HepG2 (cell line): ENCODE results near the gene PROX1. TPM values are rescaled to one million over a fixed set of nuclear protein-coding genes. Genes with fewer than 3 reads are reported as not detected.
A peak's percentile ranks its signal among the peaks of the same experiment; 100 is the strongest.

Experiments
- AKNA ChIP-seq: sonication (generic); formaldehyde crosslinking; IDR thresholded peaks from 2 replicates; pipeline ENCODE4 v1.4.0; 2020; ENCODE audit warnings: missing genetic modification reagents, borderline replicate concordance
- BCL6 ChIP-seq: IDR thresholded peaks from 2 replicates; pipeline ENCODE4 v1.6.1; 2016; ENCODE audit warnings: missing genetic modification reagents, missing compliant biosample characterization
- CHD2 ChIP-seq: IDR thresholded peaks from 2 replicates; pipeline ENCODE4 v1.6.1; 2011; ENCODE audit warnings: low read depth, low read length, improper control_type of control experiment
- CREB1 ChIP-seq, 2 experiments: fragments of 450-650 bp in 1 of 2; IDR thresholded peaks; 2 replicates each; pipeline ENCODE4 v1.6.1; 2016 to 2017; ENCODE audit warnings: control low read depth in 1 of 2, mild to moderate bottlenecking in 1 of 2, missing compliant biosample characterization in 1 of 2, missing genetic modification characterization in 1 of 2
- FOSL1 ChIP-seq: sonication (generic); formaldehyde crosslinking; IDR thresholded peaks from 2 replicates; pipeline ENCODE4 v1.9.0; 2021; ENCODE audit warnings: missing genetic modification reagents, borderline replicate concordance
- GLMP ChIP-seq: sonication (generic); formaldehyde crosslinking; IDR thresholded peaks from 2 replicates; pipeline ENCODE4 v1.9.0; 2021; ENCODE audit warnings: missing genetic modification reagents, mild to moderate bottlenecking, borderline replicate concordance
- HMG20B ChIP-seq: conservative IDR thresholded peaks from 2 replicates; pipeline ENCODE4 v1.6.1; 2016; ENCODE audit warnings: missing genetic modification reagents, missing compliant biosample characterization
- HNF4A ChIP-seq: sonication (generic); formaldehyde crosslinking; IDR thresholded peaks from 2 replicates; pipeline ENCODE4 v1.4.0; 2020; ENCODE audit warnings: missing genetic modification reagents
- HOXA3 ChIP-seq: sonication (generic); formaldehyde crosslinking; IDR thresholded peaks from 2 replicates; pipeline ENCODE4 v1.5.0; 2020; ENCODE audit warnings: missing genetic modification reagents
- KAT2B ChIP-seq: fragments of 150-350 bp; IDR thresholded peaks from 2 replicates; pipeline ENCODE4 v1.6.1; 2014; ENCODE audit warnings: low read depth, low read length, borderline replicate concordance
- NFRKB ChIP-seq: fragments of 450-650 bp; IDR thresholded peaks from 2 replicates; pipeline ENCODE4 v1.6.1; 2017
- PAXIP1 ChIP-seq: sonication (generic); formaldehyde crosslinking; conservative IDR thresholded peaks from 2 replicates; pipeline ENCODE4 v1.4.0; 2020; ENCODE audit warnings: mild to moderate bottlenecking, missing genetic modification reagents, moderate library complexity
- TEAD2 ChIP-seq: sonication (generic); formaldehyde crosslinking; IDR thresholded peaks from 2 replicates; pipeline ENCODE4 v1.9.0; 2021; ENCODE audit warnings: missing genetic modification reagents
- ZFP62 ChIP-seq: sonication (generic); formaldehyde crosslinking; IDR thresholded peaks from 2 replicates; pipeline ENCODE4 v1.4.0; 2020; ENCODE audit warnings: missing genetic modification reagents
- ZNF207 ChIP-seq: fragments of 450-650 bp; IDR thresholded peaks from 2 replicates; pipeline ENCODE4 v1.6.1; 2016; ENCODE audit warnings: antibody characterized with exemption, borderline replicate concordance
- ZNF530 ChIP-seq: sonication (generic); formaldehyde crosslinking; IDR thresholded peaks from 2 replicates; pipeline ENCODE4 v1.5.0; 2020; ENCODE audit warnings: low read depth, mild to moderate bottlenecking, missing genetic modification reagents
- ZNF614 ChIP-seq: IDR thresholded peaks from 2 replicates; pipeline ENCODE4 v1.6.1; 2018; ENCODE audit warnings: missing biosample characterization, missing genetic modification reagents, inconsistent platforms, borderline replicate concordance
- ZNF670 ChIP-seq: sonication (generic); formaldehyde crosslinking; IDR thresholded peaks from 2 replicates; pipeline ENCODE4 v1.8.0; 2022; ENCODE audit warnings: mild to moderate bottlenecking, missing genetic modification reagents, borderline replicate concordance
- ZNF883 ChIP-seq: sonication (generic); formaldehyde crosslinking; IDR thresholded peaks from 2 replicates; pipeline ENCODE4 v1.5.1; 2020; ENCODE audit warnings: mild to moderate bottlenecking, missing genetic modification reagents; ENCODE audit errors: not compliant biosample characterization
- ZSCAN21 ChIP-seq: sonication (generic); formaldehyde crosslinking; IDR thresholded peaks from 2 replicates; pipeline ENCODE4 v1.8.0; 2022; ENCODE audit warnings: mild to moderate bottlenecking, missing genetic modification reagents, moderate library complexity, borderline replicate concordance
- polyA plus RNA-seq, 8 experiments: library from polyadenylated mRNA; depleted of rRNA in 3 of 8; stranded (reverse) in 7 of 8; unstranded in 1 of 8; fragments of >200 nt; fragmentation: Illumina TruSeq in 4 of 8; extraction: Trizol in 4 of 8; gene quantifications; 2 replicates each; pipeline versions ENCODE4 v1.2.1 to v1.2.3, GENCODE V29; 2011 to 2016; ENCODE audit warnings: low read depth in 4 of 8, missing spikeins in 1 of 8, mixed read lengths in 1 of 8; ENCODE audit not compliant: insufficient read depth in 1 of 8
- total RNA-seq, 5 experiments: library from RNA; depleted of rRNA; stranded (reverse); fragments of >200 nt; fragmentation: Illumina TruSeq; extraction: Trizol; gene quantifications; 2 replicates each; pipeline ENCODE4 v1.2.3, GENCODE V29; 2016; ENCODE audit warnings: low read depth in 1 of 5

Gene PROX1
- total and polyA plus RNA-seq, 2 of the 13 experiments (the other 11 are each of a cell fraction or from before 2014, with no cell fraction given): 12.3 to 30.2 TPM

- TF ChIP-seq AKNA: no peak
- peak; percentile 96 for TF ChIP-seq BCL6 (CRISPR knock-in tag)
- TF ChIP-seq ZNF207: no peak
- no peak for TF ChIP-seq TEAD2
- no peak for TF ChIP-seq ZFP62 (CRISPR knock-in tag)
- TF ChIP-seq ZNF614: 0 out of 2 replicates have a peak, but pooled peaks have one; percentile 15
- TF ChIP-seq KAT2B: no peak
- TF ChIP-seq CREB1 (IDR thresholded peaks at IDR 0.05): no peak
- TF ChIP-seq CREB1 (CRISPR knock-in tag; IDR thresholded peaks at IDR 0.05): no peak
- TF ChIP-seq HOXA3: no peak
- TF ChIP-seq CHD2: no peak
- no peak for TF ChIP-seq ZSCAN21 (CRISPR knock-in tag)
- no peak for TF ChIP-seq NFRKB
- no peak for TF ChIP-seq ZNF530 (CRISPR knock-in tag)
- TF ChIP-seq HNF4A (CRISPR knock-in tag): peak; percentile 30; the same call in 1 of the 2 replicates
- peak; percentile 70 for TF ChIP-seq PAXIP1
- TF ChIP-seq GLMP: no peak
- TF ChIP-seq FOSL1: peak; percentile 82
- no peak for TF ChIP-seq ZNF670 (CRISPR knock-in tag)
- no peak for TF ChIP-seq HMG20B (CRISPR knock-in tag)
- no peak for TF ChIP-seq ZNF883 (CRISPR knock-in tag)
Observed at GRCh38 chr1:214002472-214002871, 14.7 kb downstream of the PROX1 start (continued).
